Coronary artery (tissue), 2 donors: Measurements from ENCODE around the gene CDK11B.
A peak's percentile ranks its signal among the peaks of the same experiment; 100 is the strongest.

ENCODE experiments used
- DNase-seq: peaks from one replicate; pipeline ENCODE4 v3.0.0-alpha.2; 2017; ENCODE audit warnings: low spot score
- H3K27ac ChIP-seq, 2 donors: fragments of 200-600 bp; sonication (generic); one replicate each; pipeline ENCODE4 v1.5.1; 2016 to 2019
- H3K4me3 ChIP-seq: fragments of 200-600 bp; sonication (generic); 2 replicates; pipeline ENCODE4 v1.5.1; 2016; ENCODE audit warnings: mild to moderate bottlenecking, moderate library complexity
- TF ChIP-seq, protein P1 (sequence below): fragments of 200-600 bp; sonication (generic); IDR thresholded peaks from one replicate; pipeline ENCODE4 v1.5.1; 2019; ENCODE audit warnings: antibody characterized with exemption

CDK11B gene

DNA sequence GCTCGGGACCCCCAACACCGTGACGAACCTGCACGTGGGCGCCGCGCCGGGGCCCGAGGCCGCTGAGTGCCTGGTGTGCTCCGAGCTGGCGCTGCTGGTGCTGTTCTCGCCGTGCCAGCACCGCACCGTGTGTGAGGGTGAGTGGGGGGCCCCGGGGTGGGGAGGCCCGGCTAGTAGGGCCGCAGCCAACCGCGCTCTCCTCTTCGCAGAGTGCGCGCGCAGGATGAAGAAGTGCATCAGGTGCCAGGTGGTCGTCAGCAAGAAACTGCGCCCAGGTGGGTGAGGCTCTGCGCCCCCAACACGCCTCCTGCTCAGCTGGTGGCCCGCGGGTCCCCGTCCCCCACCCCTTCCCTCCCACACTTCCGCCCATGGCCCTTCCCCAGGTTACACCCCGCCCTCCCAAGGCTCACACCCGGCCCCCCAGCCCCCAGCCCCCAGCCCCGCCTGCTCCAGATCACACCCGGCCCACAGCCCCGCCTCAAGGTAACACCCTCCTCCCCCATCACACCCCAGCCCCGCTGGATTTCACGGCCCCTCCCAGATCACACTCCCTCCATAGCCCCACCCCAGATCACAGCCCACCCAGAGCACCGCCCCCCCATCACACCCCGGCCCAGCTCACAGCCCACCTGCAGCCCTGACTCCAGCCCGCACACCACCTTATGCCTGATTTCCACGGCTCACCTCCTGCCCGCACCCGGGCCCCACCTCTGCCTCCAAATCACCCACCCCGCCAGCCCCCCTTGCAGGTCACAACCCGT lies 29.2 kb downstream of the CDK11B start:
- Histone ChIP-seq H3K4me3 (peak overlapping the region; percentile 77), H3K27ac (peak overlapping the region in 1 of 2 donors; percentile 97)
- peak; percentile 71 for DNase-seq
- TF ChIP-seq, protein P1, sequence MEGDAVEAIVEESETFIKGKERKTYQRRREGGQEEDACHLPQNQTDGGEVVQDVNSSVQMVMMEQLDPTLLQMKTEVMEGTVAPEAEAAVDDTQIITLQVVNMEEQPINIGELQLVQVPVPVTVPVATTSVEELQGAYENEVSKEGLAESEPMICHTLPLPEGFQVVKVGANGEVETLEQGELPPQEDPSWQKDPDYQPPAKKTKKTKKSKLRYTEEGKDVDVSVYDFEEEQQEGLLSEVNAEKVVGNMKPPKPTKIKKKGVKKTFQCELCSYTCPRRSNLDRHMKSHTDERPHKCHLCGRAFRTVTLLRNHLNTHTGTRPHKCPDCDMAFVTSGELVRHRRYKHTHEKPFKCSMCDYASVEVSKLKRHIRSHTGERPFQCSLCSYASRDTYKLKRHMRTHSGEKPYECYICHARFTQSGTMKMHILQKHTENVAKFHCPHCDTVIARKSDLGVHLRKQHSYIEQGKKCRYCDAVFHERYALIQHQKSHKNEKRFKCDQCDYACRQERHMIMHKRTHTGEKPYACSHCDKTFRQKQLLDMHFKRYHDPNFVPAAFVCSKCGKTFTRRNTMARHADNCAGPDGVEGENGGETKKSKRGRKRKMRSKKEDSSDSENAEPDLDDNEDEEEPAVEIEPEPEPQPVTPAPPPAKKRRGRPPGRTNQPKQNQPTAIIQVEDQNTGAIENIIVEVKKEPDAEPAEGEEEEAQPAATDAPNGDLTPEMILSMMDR = no peak

DNA sequence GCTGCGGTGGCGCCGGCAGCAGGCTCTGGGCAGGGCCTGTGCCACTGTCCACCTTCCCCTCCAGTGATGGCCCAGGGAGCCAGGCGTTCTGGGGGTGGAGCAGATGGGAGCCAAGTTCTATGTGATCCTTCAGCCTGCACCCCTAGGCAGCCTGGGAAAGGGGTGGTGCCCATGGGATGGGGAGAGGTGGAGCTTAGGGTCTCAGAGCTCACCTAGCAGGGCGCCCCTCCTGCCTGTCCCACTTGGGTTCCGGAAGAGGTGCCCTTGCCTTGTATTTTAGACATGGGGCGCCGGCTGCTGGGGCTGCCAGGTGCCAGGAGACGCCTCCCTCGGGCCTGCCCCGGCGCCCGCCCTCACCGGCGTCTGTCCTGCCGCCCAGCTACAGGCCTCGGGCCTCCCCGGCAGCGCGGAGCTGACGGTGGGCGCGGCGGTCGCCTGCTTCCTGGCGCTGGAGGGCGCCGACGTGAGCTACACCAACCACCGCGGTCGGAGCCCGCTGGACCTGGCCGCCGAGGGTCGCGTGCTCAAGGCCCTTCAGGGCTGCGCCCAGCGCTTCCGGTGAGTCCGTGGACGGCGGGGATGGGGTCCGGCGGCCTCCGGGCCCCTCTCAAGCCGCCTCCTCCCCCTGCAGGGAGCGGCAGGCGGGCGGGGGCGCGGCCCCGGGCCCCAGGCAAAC lies 29.9 kb downstream of the CDK11B start:
- no peak for DNase-seq
- TF ChIP-seq, protein P1 = no peak
- Histone ChIP-seq H3K4me3 (no peak overlapping the region), H3K27ac (no peak overlapping the region)

DNA sequence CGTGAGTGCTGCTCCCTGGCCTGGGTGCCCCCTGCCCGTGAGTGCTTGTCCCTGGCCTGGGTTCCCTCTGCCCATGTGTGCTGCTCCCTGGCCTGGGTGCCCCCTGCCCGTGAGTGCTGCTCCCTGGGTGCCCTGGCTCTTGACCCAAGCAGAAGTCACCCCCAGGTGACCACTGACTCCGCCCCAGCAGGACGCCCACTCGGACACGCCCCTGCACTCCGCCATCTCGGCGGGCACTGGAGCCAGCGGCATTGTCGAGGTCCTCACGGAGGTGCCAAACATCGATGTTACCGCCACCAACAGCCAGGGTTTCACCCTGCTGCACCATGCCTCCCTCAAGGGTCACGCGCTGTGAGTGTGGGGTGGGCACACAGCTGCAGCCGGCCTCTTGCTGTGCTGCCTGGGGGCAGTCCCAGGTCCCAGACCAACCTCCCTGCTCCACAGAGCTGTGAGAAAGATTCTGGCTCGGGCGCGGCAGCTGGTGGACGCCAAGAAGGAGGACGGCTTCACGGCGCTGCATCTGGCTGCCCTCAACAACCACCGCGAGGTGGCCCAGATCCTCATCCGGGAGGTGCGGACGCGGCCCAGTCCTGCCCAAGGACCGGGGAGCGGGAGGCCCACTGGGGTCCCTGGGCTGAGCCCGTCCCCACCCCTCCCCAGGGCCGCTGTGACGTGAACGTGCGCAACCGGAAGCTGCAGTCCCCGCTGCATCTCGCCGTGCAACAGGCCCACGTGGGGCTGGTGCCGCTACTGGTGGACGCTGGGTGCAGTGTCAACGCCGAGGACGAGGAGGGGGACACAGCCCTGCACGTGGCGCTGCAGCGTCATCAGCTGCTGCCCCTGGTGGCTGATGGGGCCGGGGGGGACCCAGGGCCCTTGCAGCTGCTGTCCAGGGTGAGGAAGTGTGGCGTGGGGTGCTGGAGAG lies 30.7 kb downstream of the CDK11B start:
- H3K27ac ChIP-seq = no peak overlapping the region
- H3K4me3 ChIP-seq = no peak overlapping the region
- no peak for DNase-seq
- TF ChIP-seq, protein P1 = no peak

DNA sequence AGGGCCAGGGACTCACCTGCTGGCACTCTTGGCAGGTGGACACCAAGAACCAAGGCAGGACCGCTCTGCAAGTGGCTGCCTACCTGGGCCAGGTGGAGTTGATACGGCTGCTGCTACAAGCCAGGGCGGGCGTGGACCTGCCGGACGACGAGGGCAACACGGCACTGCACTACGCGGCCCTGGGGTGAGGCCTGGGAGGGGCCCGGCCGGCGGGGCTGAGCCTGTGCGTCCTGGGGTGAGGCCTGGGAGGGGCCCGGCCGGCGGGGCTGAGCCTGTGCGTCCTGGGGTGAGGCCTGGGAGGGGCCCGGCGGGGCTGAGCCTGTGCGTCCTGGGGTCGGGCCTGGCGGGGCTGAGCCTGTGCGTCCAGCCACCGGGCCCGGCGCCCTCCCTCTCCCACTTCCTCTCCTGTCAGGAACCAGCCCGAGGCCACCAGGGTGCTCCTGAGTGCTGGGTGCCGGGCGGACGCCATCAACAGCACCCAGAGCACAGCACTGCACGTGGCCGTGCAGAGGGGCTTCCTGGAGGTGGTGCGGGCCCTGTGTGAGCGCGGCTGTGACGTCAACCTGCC lies 31.5 kb downstream of the CDK11B start:
- TF ChIP-seq, protein P1 = no peak
- no peak overlapping the region for H3K4me3 ChIP-seq
- H3K27ac ChIP-seq = no peak overlapping the region
- no peak for DNase-seq

DNA sequence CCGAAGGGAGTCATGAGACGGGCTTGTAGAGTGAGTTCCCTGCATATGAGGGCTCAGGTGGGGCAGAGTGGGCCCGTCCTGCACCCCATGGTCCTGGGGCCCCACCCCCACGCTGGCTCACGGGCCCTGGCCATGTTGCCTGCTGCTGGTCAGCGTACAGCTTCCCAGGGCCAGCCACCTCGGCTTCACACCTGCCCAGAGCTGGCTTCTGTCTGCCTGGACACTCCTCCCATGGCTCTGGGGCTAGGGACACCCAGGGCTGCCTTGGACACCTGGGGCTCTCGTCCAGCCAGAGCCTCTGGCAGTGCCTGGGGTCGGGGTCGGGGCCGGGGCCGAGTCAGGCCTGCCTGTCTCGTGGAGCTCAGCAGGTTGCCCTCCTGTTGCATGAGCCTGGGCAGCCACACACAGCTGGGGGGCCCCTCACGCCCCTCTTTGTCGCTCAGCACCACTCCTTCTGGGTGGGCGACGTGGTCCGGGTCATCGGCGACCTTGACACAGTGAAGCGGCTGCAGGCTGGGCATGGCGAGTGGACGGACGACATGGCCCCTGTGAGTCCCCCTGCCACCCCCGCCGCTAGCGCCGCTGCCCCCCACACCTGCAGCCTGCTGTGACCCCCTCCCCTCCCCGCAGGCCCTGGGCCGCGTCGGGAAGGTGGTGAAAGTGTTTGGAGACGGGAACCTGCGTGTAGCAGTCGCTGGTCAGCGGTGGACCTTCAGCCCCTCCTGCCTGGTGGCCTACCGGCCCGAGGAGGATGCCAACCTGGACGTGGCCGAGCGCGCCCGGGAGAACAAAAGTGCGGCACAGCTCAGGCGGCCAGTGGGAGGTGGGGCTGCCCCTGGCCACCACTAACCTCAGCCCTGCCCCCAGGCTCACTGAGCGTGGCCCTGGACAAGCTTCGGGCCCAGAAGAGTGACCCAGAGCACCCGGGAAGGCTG lies 32.3 kb downstream of the CDK11B start:
- H3K4me3 ChIP-seq = no peak overlapping the region
- TF ChIP-seq, protein P1 = no peak
- no peak for DNase-seq

DNA sequence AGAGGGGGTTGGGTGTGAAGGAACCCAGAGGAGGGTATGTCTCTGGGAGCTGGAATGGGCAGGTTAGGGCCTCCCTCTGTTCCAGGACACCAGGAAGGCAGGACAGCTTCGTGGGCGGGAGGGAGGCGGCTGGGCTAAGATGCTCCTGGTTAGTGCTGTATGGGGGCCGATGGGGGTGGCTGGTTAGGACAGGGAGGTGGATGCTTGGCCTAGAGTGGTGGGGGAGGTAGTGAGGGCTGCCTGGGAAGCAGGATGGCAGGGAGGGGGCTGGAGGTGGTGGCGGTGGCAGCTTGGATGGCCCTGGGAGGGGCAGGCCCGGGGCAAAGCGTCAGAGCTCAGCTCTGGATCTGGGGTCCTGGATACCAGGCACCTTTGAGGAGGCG lies 33.0 kb downstream of the CDK11B start:
- Histone ChIP-seq H3K27ac (no peak overlapping the region), H3K4me3 (no peak overlapping the region)
- DNase-seq = no peak
- TF ChIP-seq, protein P1 = no peak

More for the DNA sequence above, 32.3 kb downstream of the CDK11B start:
- no peak overlapping the region for H3K27ac ChIP-seq
